Uterus (tissue), 4 donors: ENCODE data around the gene ITPRIP. TPM values are rescaled to one million over a fixed set of nuclear protein-coding genes. Genes with fewer than 3 reads are reported as not detected.

Source experiments
- DNase-seq, 2 donors: peaks; one replicate each; pipeline ENCODE4 v3.0.0-alpha.2; 2019 to 2020
- H3K27ac ChIP-seq, 2 donors: fragments of 200-600 bp; sonication (generic); 1 replicate in 1 of 2; 2 replicates in 1 of 2; pipeline ENCODE4 v1.5.1; 2016 to 2018
- H3K27me3 ChIP-seq, 2 donors: fragments of 200-600 bp; sonication (generic); one replicate each; pipeline ENCODE4 v1.5.1; 2018 to 2019; ENCODE audit warnings: control low read depth in 1 of 2
- H3K36me3 ChIP-seq, 2 donors: fragments of 200-600 bp; sonication (generic); one replicate each; pipeline ENCODE4 v1.5.1; 2019; ENCODE audit warnings: control low read depth in 1 of 2
- H3K4me1 ChIP-seq, 2 donors: fragments of 200-600 bp; sonication (generic); one replicate each; pipeline ENCODE4 v1.5.1; 2018 to 2019; ENCODE audit warnings: control low read depth in 1 of 2
- H3K4me3 ChIP-seq, 2 donors: fragments of 200-600 bp; sonication (generic); 1 replicate in 1 of 2; 2 replicates in 1 of 2; pipeline ENCODE4 v1.5.1; 2018 to 2019; ENCODE audit warnings: mild to moderate bottlenecking in 1 of 2
- H3K9me3 ChIP-seq, 2 donors: fragments of 200-600 bp; sonication (generic); one replicate each; pipeline ENCODE4 v1.5.1; 2019; ENCODE audit warnings: control low read depth in 1 of 2
- POLR2A ChIP-seq, 2 donors: fragments of 450-650 bp; IDR thresholded peaks; one replicate each; pipeline ENCODE4 v1.6.1; 2016; ENCODE audit warnings: antibody characterized with exemption in 2 of 2, mild to moderate bottlenecking in 1 of 2, moderate library complexity in 1 of 2
- intact Hi-C: fragments of 100-400 bp; cut with DNase I; formaldehyde crosslinking; loops from one replicate; pipeline ENCODE4 v1.15.1; 2023; ENCODE audit warnings: low total_unique reads
- total RNA-seq, 4 donors: library from RNA; depleted of rRNA in 3 of 4; stranded (reverse); fragments of >200 nt in 3 of 4; gene quantifications; one replicate each; pipeline versions ENCODE4 v1.1.0 to v1.2.4, GENCODE V29; 2014 to 2023
- TF ChIP-seq, protein P1 (sequence below), 4 experiments: fragments of 200-600 bp in 2 of 4; fragments of 450-650 bp in 2 of 4; sonication (generic) in 2 of 4; IDR thresholded peaks; one replicate each; pipeline ENCODE4 v1.5.1; 2016 to 2019; ENCODE audit warnings: antibody characterized with exemption in 4 of 4, mild to moderate bottlenecking in 2 of 4, moderate library complexity in 1 of 4
- donor health status: DM: yes; HTN: yes; CAD: no.

The ITPRIP gene
- total RNA-seq, 4 donors from 2014 or later, result 10.0 to 32.6 (median 22.4) TPM

GRCh38 chr10:104299031-104299904 is 39.0 kb downstream of the ITPRIP start:
- no peaks in the 10 kb centered on the region for H3K27me3 ChIP-seq
- H3K36me3 ChIP-seq, result no peaks in the 10 kb centered on the region
- no peaks in the 10 kb centered on the region for H3K9me3 ChIP-seq
- no peak overlapping the region for H3K4me3 ChIP-seq
- DNase-seq, result peak; percentile 33 to 36
- peaks cover 6 to 15% of the 10 kb centered on the region in 2 donors for H3K4me1 ChIP-seq
- intact Hi-C loops, result no loop called here
- TF ChIP-seq, protein P1, sequence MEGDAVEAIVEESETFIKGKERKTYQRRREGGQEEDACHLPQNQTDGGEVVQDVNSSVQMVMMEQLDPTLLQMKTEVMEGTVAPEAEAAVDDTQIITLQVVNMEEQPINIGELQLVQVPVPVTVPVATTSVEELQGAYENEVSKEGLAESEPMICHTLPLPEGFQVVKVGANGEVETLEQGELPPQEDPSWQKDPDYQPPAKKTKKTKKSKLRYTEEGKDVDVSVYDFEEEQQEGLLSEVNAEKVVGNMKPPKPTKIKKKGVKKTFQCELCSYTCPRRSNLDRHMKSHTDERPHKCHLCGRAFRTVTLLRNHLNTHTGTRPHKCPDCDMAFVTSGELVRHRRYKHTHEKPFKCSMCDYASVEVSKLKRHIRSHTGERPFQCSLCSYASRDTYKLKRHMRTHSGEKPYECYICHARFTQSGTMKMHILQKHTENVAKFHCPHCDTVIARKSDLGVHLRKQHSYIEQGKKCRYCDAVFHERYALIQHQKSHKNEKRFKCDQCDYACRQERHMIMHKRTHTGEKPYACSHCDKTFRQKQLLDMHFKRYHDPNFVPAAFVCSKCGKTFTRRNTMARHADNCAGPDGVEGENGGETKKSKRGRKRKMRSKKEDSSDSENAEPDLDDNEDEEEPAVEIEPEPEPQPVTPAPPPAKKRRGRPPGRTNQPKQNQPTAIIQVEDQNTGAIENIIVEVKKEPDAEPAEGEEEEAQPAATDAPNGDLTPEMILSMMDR (IDR thresholded peaks at IDR 0.05), result no peak
- no peak for TF ChIP-seq POLR2A (IDR thresholded peaks at IDR 0.05)
- H3K27ac ChIP-seq, result peak overlapping the region; percentile 83 to 88

DNA sequence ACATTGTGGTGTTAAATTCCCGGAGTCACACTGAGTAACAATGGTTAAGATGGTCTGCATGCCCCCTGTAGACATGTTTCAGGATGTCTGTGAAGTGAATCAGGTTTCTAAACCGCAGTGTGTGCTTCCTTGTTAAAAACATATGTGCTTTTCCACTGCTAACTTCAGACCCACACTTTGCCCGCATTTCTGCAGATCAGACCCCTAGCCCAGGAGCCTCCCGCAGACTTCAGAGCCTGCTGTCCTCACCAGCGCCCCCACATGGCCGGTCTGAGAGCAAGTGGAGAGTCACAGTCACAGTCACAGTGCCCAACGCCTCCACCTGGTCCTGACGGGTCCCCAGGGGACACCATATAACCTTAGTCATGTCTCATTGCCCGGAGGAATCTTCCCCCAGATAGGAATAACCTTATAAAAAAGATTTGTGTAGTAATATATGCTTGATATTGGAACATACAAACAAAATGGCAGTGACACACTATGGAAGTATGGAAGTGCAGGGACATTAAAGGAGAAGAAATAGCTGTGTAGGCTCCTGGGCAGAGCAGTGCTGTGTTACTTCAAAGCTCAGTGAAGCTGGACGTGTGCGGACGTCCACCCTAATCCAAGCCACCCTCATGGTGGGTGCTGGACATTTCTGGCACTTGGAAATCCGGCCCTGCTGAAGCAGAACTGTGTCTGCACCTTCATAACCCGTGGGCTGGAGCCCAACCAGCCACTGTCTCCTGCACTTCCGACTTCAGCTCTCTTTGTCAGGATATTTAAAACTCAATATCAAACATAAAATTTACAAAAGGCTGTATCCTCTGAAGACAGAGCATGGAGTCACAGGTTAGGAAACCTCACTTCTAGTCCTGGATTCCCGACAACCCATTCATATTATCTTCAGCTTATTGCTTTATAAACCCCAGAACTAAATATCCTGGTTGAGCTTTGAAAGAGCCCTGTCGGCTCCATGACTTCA is 40.3 kb downstream of the ITPRIP start:
- Histone ChIP-seq H3K4me3 (no peak overlapping the region), H3K27ac (peak overlapping the region; percentile 83 to 88), H3K36me3 (no peaks in the 10 kb centered on the region), H3K4me1 (peaks cover 6 to 15% of the 10 kb centered on the region in 2 donors), H3K27me3 (no peaks in the 10 kb centered on the region), H3K9me3 (no peaks in the 10 kb centered on the region)
- DNase-seq, result no peak
- TF ChIP-seq POLR2A (IDR thresholded peaks at IDR 0.05), result no peak
- TF ChIP-seq, protein P1 (IDR thresholded peaks at IDR 0.05), result no peak
- intact Hi-C loops, result no loop called here

DNA sequence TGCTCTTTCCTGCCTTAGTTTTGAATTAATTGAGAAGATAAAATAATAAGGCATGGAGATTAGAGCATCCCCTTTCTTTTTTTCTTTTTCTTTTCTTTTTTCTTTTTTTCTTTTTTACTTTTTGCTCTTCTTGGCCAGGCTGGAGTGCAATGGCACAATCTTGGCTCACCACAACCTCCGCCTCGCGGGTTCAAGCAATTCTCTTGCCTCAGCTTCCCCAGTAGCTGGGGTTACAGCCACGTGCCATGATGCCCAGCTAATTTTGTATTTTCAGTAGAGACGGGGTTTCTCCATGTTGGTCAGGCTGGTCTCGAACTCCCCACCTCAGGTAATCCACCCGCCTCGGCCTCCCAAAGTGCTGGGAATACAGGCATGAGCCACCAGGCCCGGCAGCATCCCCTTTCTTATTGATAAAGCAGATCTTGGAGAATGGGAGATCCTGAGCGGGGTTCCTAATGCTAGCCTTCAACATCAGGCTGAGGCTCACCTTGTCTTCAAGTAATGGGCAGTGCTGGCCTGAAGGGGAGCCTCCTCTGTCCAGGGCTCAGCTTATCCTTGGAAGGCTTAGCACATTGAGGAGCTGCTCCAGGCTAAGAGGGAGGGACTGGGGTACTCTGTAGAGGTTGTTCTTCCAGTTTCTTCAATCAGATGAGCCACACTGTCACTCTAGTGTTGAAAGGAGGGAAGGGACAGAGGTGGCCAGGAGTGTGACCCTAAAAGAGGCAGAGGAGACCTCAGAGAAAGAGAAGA is 41.4 kb downstream of the ITPRIP start:
- Histone ChIP-seq H3K9me3 (no peaks in the 10 kb centered on the region), H3K27me3 (no peaks in the 10 kb centered on the region), H3K27ac (no peak overlapping the region), H3K4me3 (no peak overlapping the region), H3K4me1 (peaks cover 6 to 15% of the 10 kb centered on the region in 2 donors), H3K36me3 (no peaks in the 10 kb centered on the region)
- intact Hi-C loops, result no loop called here
- TF ChIP-seq POLR2A (IDR thresholded peaks at IDR 0.05), result no peak
- TF ChIP-seq, protein P1 (IDR thresholded peaks at IDR 0.05), result no peak
- DNase-seq, result no peak

DNA sequence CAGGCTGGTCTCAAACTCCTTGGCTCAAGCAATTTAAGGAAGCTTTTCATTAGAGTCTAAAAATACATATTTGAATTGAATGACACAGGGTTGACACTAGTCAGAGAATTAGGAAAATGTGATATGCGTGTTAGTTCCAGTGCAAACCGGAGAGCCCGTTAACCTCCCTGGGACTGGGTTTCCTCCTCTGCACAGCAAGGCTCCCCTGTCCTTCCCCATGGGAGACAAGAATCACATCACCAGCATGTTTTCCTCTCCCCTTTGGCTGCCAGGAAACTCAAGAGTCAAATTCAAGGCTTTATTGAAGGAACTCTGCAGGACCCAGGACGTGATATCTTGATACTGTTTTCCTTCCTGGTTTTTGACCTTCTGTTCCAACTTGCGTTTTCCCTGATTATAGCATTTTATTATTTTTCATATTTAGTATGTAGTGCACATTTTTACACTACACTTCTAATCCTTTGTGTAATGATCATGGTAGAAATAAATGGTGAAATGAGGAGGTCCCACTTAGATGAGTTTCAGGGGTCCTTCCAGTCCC is 44.4 kb downstream of the ITPRIP start:
- no peak overlapping the region for H3K27ac ChIP-seq
- no peaks in the 10 kb centered on the region for H3K4me1 ChIP-seq
- intact Hi-C loops, result no loop called here

More for the DNA sequence above, 44.4 kb downstream of the ITPRIP start:
- no peak overlapping the region for H3K4me3 ChIP-seq
- DNase-seq, result no peak
- H3K9me3 ChIP-seq, result no peaks in the 10 kb centered on the region
- TF ChIP-seq, protein P1 (IDR thresholded peaks at IDR 0.05), result no peak
- TF ChIP-seq POLR2A (IDR thresholded peaks at IDR 0.05), result no peak
- no peaks in the 10 kb centered on the region for H3K27me3 ChIP-seq
- no peaks in the 10 kb centered on the region for H3K36me3 ChIP-seq
